CD4-positive, alpha-beta T cell treated with Interleukin-12 subunit alpha and Interleukin-12 subunit beta, for 1 hour (primary cell): Measurements from ENCODE around the gene SAP30BP.

Experiments used
- DNase-seq: peaks from one replicate; pipeline ENCODE4 v3.0.0-alpha.2; 2020

Gene SAP30BP

GRCh38 chr17:75748706-75749105, 81.6 kb downstream of the SAP30BP start:
- DNase-seq: no peak

- DNase-seq: peak; percentile 87
Measured at GRCh38 chr17:75749545-75750389, 82.6 kb downstream of the SAP30BP start.

GRCh38 chr17:75750661-75751423, 83.7 kb downstream of the SAP30BP start:
- DNase-seq: no peak

GRCh38 chr17:75751676-75752404, 84.7 kb downstream of the SAP30BP start:
- DNase-seq: no peak

- no peak for DNase-seq
Measured at GRCh38 chr17:75752405-75752709, 85.2 kb downstream of the SAP30BP start.

GRCh38 chr17:75752802-75753513, 85.8 kb downstream of the SAP30BP start:
- DNase-seq: no peak

- DNase-seq: peak; percentile 81
Measured at GRCh38 chr17:75753514-75754377, 86.6 kb downstream of the SAP30BP start.

GRCh38 chr17:75754378-75755204, 87.5 kb downstream of the SAP30BP start:
- no peak for DNase-seq

GRCh38 chr17:75755205-75755901, 88.2 kb downstream of the SAP30BP start:
- DNase-seq: no peak

- no peak for DNase-seq
Measured at GRCh38 chr17:75755990-75756389, 88.9 kb downstream of the SAP30BP start.

- no peak for DNase-seq
Measured at GRCh38 chr17:75756451-75757085, 89.4 kb downstream of the SAP30BP start.

- no peak for DNase-seq
Measured at GRCh38 chr17:75757086-75757681, 90.0 kb downstream of the SAP30BP start.
